K562 (cell line): ENCODE data around the gene AMBP. TPM values are rescaled to one million over a fixed set of nuclear protein-coding genes. Genes with fewer than 3 reads are reported as not detected.

Experiments used
- ATAC-seq: fragments of 200-7000 bp; cut with Tn5 transposase; 3 replicates; pipeline ENCODE4 v1.9.1; 2020; ENCODE audit warnings: moderate library complexity
- BruUV-seq: library from RNA; stranded (reverse); fragments of 400-500 nt; replicated peaks from 2 replicates; lab custom pipeline; 2021; lab: Mats Ljungman, UMichigan
- CTCF ChIA-PET: fragments of 300-600 bp; formaldehyde crosslinking; extraction: SDS; loops from one replicate; lab custom pipeline; 2021; ENCODE audit warnings: low intra/inter-chr PET ratio; lab: Yijun Ruan, JAX
- POLR2A ChIA-PET: fragments of 300-600, 350-650 bp; sonication (Branson Sonifier 250); formaldehyde crosslinking; extraction: SDS; loops from one replicate; lab custom pipeline; 2021; ENCODE audit warnings: antibody characterized with exemption, inconsistent platforms; lab: Yijun Ruan, JAX
- DNase-seq, 4 experiments: peaks; one replicate each; pipeline versions ENCODE4 v3.0.0 to v3.0.0-alpha.2; 2011 to 2018; ENCODE audit warnings: low spot score in 3 of 4, mixed read lengths in 3 of 4; ENCODE audit errors: extremely low read depth in 1 of 4
- FAIRE-seq: peaks from 2 replicates; lab custom pipeline; 2011; peaks lifted over from hg19 to GRCh38; lab: Jason Lieb, UNC
- H2AFZ ChIP-seq: 2 replicates; pipeline ENCODE4 v1.6.0; 2011; ENCODE audit warnings: low read depth, low read length, control low read depth, inconsistent platforms
- H3K27ac ChIP-seq: fragments of 200-600 bp; 3 replicates; pipeline ENCODE4 v1.8.0; 2011; ENCODE audit warnings: low read depth, mild to moderate bottlenecking, control low read depth, inconsistent platforms, low read length, moderate library complexity, mixed read lengths; ENCODE audit errors: extremely low read depth
- H3K27me3 ChIP-seq, 2 experiments: fragments of 300-600 bp in 1 of 2; 2 replicates in 1 of 2; 3 replicates in 1 of 2; pipeline versions ENCODE4 v1.6.0 to v1.8.0; 2011; ENCODE audit warnings: inconsistent platforms in 2 of 2, low read length in 2 of 2, mild to moderate bottlenecking in 1 of 2, mixed read lengths in 1 of 2, moderate library complexity in 1 of 2; ENCODE audit not compliant: control insufficient read depth in 2 of 2, insufficient read depth in 2 of 2
- H3K36me3 ChIP-seq: fragments of 300-600 bp; 3 replicates; pipeline ENCODE4 v1.8.0; 2011; ENCODE audit warnings: mild to moderate bottlenecking, low read length, inconsistent platforms; ENCODE audit not compliant: control insufficient read depth, insufficient read depth
- H3K4me1 ChIP-seq, 2 experiments: fragments of 200-600 bp in 1 of 2; replicated peaks in 1 of 2; 2 replicates in 1 of 2; 3 replicates in 1 of 2; pipeline versions ENCODE4 v1.5.1 to v1.8.0; 2011; ENCODE audit warnings: inconsistent platforms in 2 of 2, low read length in 2 of 2, mild to moderate bottlenecking in 1 of 2, mixed read lengths in 1 of 2, moderate library complexity in 1 of 2; ENCODE audit not compliant: control insufficient read depth in 2 of 2, insufficient read depth in 2 of 2
- H3K4me2 ChIP-seq: 2 replicates; pipeline ENCODE4 v1.6.1; 2011; ENCODE audit warnings: low read length, control low read depth, inconsistent platforms, mixed read lengths; ENCODE audit not compliant: insufficient read depth
- H3K4me3 ChIP-seq: fragments of 200-600 bp; sonication (generic), shearing (Covaris generic); 2 replicates; pipeline ENCODE4 v1.5.1; 2016; ENCODE audit warnings: control low read depth, inconsistent platforms
- H3K79me2 ChIP-seq: fragments of 200-600 bp; 3 replicates; pipeline ENCODE4 v1.8.0; 2011; ENCODE audit warnings: low read length, inconsistent platforms; ENCODE audit not compliant: control insufficient read depth, insufficient read depth
- H3K9ac ChIP-seq, 2 experiments: 2 replicates each; pipeline versions ENCODE4 v1.6.0 to v1.6.1; 2011; ENCODE audit warnings: low read depth in 2 of 2, low read length in 2 of 2, control low read depth in 1 of 2, inconsistent platforms in 1 of 2, mild to moderate bottlenecking in 1 of 2, mixed read lengths in 1 of 2; ENCODE audit not compliant: insufficient read depth in 1 of 2
- H3K9me1 ChIP-seq: one replicate; pipeline ENCODE4 v1.6.0; 2011; ENCODE audit warnings: inconsistent platforms, mild to moderate bottlenecking, low read length, moderate library complexity; ENCODE audit not compliant: control insufficient read depth, insufficient read depth
- H3K9me3 ChIP-seq: replicated peaks from 2 replicates; pipeline ENCODE4 v1.5.1; 2011; ENCODE audit warnings: low read depth, low read length, inconsistent platforms; ENCODE audit not compliant: control insufficient read depth, insufficient read depth
- H4K20me1 ChIP-seq: replicated peaks from 2 replicates; pipeline ENCODE4 v1.6.1; 2011; ENCODE audit warnings: low read length, inconsistent platforms, mixed read lengths; ENCODE audit not compliant: control insufficient read depth, insufficient read depth
- ATF3 ChIP-seq, 2 experiments: fragments of 450-650 bp in 1 of 2; sonication (generic) in 1 of 2; formaldehyde crosslinking in 1 of 2; IDR thresholded peaks in 1 of 2; conservative IDR thresholded peaks in 1 of 2; 2 replicates each; pipeline versions ENCODE4 v1.6.1 to v1.8.1; 2016 to 2023; ENCODE audit warnings: mild to moderate bottlenecking in 2 of 2, moderate library complexity in 2 of 2, inconsistent platforms in 1 of 2, missing genetic modification reagents in 1 of 2
- FOXA1 ChIP-seq: fragments of 450-650 bp; IDR thresholded peaks from 2 replicates; pipeline ENCODE4 v1.6.1; 2016; ENCODE audit warnings: mild to moderate bottlenecking, borderline replicate concordance
- HES1 ChIP-seq: fragments of 450-650 bp; IDR thresholded peaks from 2 replicates; pipeline ENCODE4 v1.6.1; 2016; ENCODE audit warnings: low read depth, mild to moderate bottlenecking, moderate library complexity
- KLF13 ChIP-seq: fragments of 450-650 bp; IDR thresholded peaks from 2 replicates; pipeline ENCODE4 v1.6.1; 2016; ENCODE audit warnings: missing genetic modification characterization, low read depth, mild to moderate bottlenecking, missing compliant biosample characterization, moderate library complexity, borderline replicate concordance
- SLC30A9 ChIP-seq: fragments of 250-450 bp; sonication (Bioruptor Pico); IDR thresholded peaks from 2 replicates; pipeline ENCODE4 v1.8.0; 2022; ENCODE audit warnings: mild to moderate bottlenecking, moderate library complexity
- SRSF9 ChIP-seq: fragments of 200-400 bp; formaldehyde crosslinking; IDR thresholded peaks from 2 replicates; pipeline ENCODE4 v1.6.1; 2017; ENCODE audit warnings: low read depth, low read length, borderline replicate concordance
- THRA ChIP-seq: fragments of 450-650 bp; IDR thresholded peaks from 2 replicates; pipeline ENCODE4 v1.6.1; 2017; ENCODE audit warnings: mild to moderate bottlenecking, moderate library complexity
- ZBTB26 ChIP-seq: fragments of 450-650 bp; formaldehyde crosslinking; IDR thresholded peaks from 2 replicates; pipeline ENCODE4 v1.4.0; 2022; ENCODE audit warnings: missing genetic modification characterization
- ZNF507 ChIP-seq: conservative IDR thresholded peaks from 2 replicates; pipeline ENCODE4 v1.6.1; 2017; ENCODE audit warnings: missing genetic modification characterization, missing compliant biosample characterization
- in situ Hi-C: fragments of 300-500 bp; cut with MboI; formaldehyde crosslinking; loops from 4 replicates; pipeline ENCODE4 v1.15.0; 2018; ENCODE audit warnings: inconsistent platforms, mixed read lengths
- intact Hi-C: fragments of 100-400 bp; cut with micrococcal nuclease; formaldehyde crosslinking; loops from 2 replicates; pipeline ENCODE4 v1.14.2; 2022
- polyA plus RNA-seq, 8 experiments: library from polyadenylated mRNA; depleted of rRNA in 4 of 8; stranded (reverse) in 5 of 8; unstranded in 3 of 8; fragments of >200 nt; fragmentation: Nextera tagmentation in 2 of 8; fragmentation: Illumina TruSeq in 1 of 8; extraction: Ambion mirVana in 2 of 8; extraction: Trizol in 1 of 8; gene quantifications; 2 replicates each; pipeline versions ENCODE4 v1.2.1 to v1.2.3, GENCODE V29; 2011 to 2014; ENCODE audit warnings: inconsistent platforms in 1 of 8, missing spikeins in 1 of 8
- total RNA-seq, 7 experiments: library from RNA; depleted of rRNA in 6 of 7; stranded (reverse); fragments of >200 nt in 6 of 7; fragmentation: Illumina TruSeq in 2 of 7; extraction: Trizol in 2 of 7; gene quantifications; 2 replicates each; pipeline versions ENCODE4 v1.2.1 to v1.2.3, GENCODE V29; 2011 to 2021; ENCODE audit warnings: low replicate concordance in 1 of 7

Gene AMBP
- total and polyA plus RNA-seq, 9 of the 15 experiments (the other 6 are each of a cell fraction or from before 2014, with no cell fraction given), result 1.3 TPM; not detected in 8

GRCh38 chr9:114015607-114016006 lies 62.5 kb downstream of the AMBP start (continued):
- TF ChIP-seq ZBTB26 (no peak), FOXA1 (no peak), THRA (no peak), KLF13 (no peak), HES1 (no peak), SRSF9 (no peak), SLC30A9 (CRISPR knock-in tag) (no peak)

GRCh38 chr9:114014044-114014443 lies 64.1 kb downstream of the AMBP start:
- in situ Hi-C loops, result no loop called here
- POLR2A ChIA-PET, result no interaction called here
- Histone ChIP-seq H3K4me3 (no peak overlapping the region), H3K27ac (no peak overlapping the region), H2AFZ (no peak overlapping the region), H3K9me1 (no peaks in the 10 kb centered on the region), H3K4me2 (no peak overlapping the region), H3K36me3 (no peaks in the 10 kb centered on the region), H3K4me1 (no peaks in the 10 kb centered on the region), H3K9ac (no peak overlapping the region), H3K27me3 (no peaks in the 10 kb centered on the region)
- BruUV-seq, result no TSS peak
- FAIRE-seq (no peak), ATAC-seq (no peak)
- CTCF ChIA-PET, result no interaction called here
- peak; percentile 97 for TF ChIP-seq ZNF507
- no peak for TF ChIP-seq ATF3 (IDR thresholded peaks at IDR 0.05)
- no peak for TF ChIP-seq ATF3 (CRISPR knock-in tag; conservative IDR thresholded peaks at IDR 0.05)
- TF ChIP-seq, all 486 proteins: peak for 1
- H4K20me1 ChIP-seq, result no peaks in the 10 kb centered on the region
- intact Hi-C loops, result no loop called here
- no peak for DNase-seq
- H3K79me2 ChIP-seq, result no peaks in the 10 kb centered on the region
- H3K9me3 ChIP-seq, result no peaks in the 10 kb centered on the region
